ENCODE measurements around the gene TTLL11.

- TF ChIP-seq POLR2A (IDR thresholded peaks at IDR 0.05; ENCODE audit: low read length): no peak
- TF ChIP-seq GATA1 (IDR thresholded peaks at IDR 0.05; ENCODE audit: low read depth, low read length): no peak
Observed at GRCh38 chr9:121996783-121997182, 96.3 kb downstream of the TTLL11 start.
